T-cell (primary cell): Measurements from ENCODE around the gene DMRT1. TPM values are rescaled to one million over a fixed set of nuclear protein-coding genes. Genes with fewer than 3 reads are reported as not detected.
A peak's percentile ranks its signal among the peaks of the same experiment; 100 is the strongest.

Experiments
- ATAC-seq, 4 experiments: fragments of 200-7000 bp in 3 of 4; fragments of 150-1000 bp in 1 of 4; cut with Tn5 transposase; replicated peaks in 1 of 4; 1 replicate in 3 of 4; 2 replicates in 1 of 4; pipeline ENCODE4 v1.10.0; 2021; ENCODE audit warnings: moderate library complexity in 3 of 4, mild to moderate bottlenecking in 2 of 4, moderate number of reproducible peaks in 1 of 4
- CTCF ChIA-PET, 2 donors: fragments of 300-600 bp; sonication (Branson Sonifier 250); formaldehyde crosslinking; loops; one replicate each; lab custom pipeline; 2022; ENCODE audit warnings: antibody characterized with exemption in 2 of 2; lab: Charles Lee
- POLR2A ChIA-PET, 2 donors: fragments of 300-600 bp; sonication (Branson Sonifier 250); formaldehyde crosslinking; loops; one replicate each; lab custom pipeline; 2022; ENCODE audit warnings: antibody characterized with exemption in 2 of 2; lab: Charles Lee
- DNase-seq, 35 experiments: peaks; one replicate each; pipeline versions ENCODE4 v3.0.0 to v3.0.0-alpha.2; 2013 to 2023
- H3K27ac ChIP-seq: one replicate; pipeline ENCODE4 v1.5.1; 2013; ENCODE audit warnings: low read length
- H3K27me3 ChIP-seq, 2 experiments: replicated peaks in 1 of 2; 1 replicate in 1 of 2; 2 replicates in 1 of 2; pipeline versions ENCODE4 v1.6.1 to v1.7.0; 2013; ENCODE audit warnings: low read length in 1 of 2, mixed read lengths in 1 of 2; ENCODE audit not compliant: control insufficient read depth in 2 of 2, insufficient read depth in 2 of 2; ENCODE audit errors: extremely low read depth in 1 of 2
- H3K36me3 ChIP-seq, 2 donors: 1 replicate in 1 of 2; 2 replicates in 1 of 2; pipeline versions ENCODE4 v1.6.1 to v1.7.0; 2013; ENCODE audit warnings: low read length in 1 of 2; ENCODE audit not compliant: control insufficient read depth in 2 of 2, insufficient read depth in 1 of 2; ENCODE audit errors: extremely low read depth in 1 of 2
- H3K4me1 ChIP-seq, 2 experiments: 1 replicate in 1 of 2; 2 replicates in 1 of 2; pipeline versions ENCODE4 v1.6.1 to v1.7.0; 2013; ENCODE audit warnings: low read length in 2 of 2, mixed read lengths in 1 of 2; ENCODE audit not compliant: insufficient read depth in 2 of 2, control insufficient read depth in 1 of 2; ENCODE audit errors: extremely low read depth in 1 of 2
- H3K4me3 ChIP-seq, 2 donors: 1 replicate in 1 of 2; 2 replicates in 1 of 2; pipeline versions ENCODE4 v1.5.1 to v1.7.0; 2013; ENCODE audit warnings: mild to moderate bottlenecking in 2 of 2, low read length in 1 of 2, moderate library complexity in 1 of 2; ENCODE audit not compliant: control insufficient read depth in 1 of 2; ENCODE audit errors: extremely low read depth in 1 of 2
- H3K9me3 ChIP-seq: 2 replicates; pipeline ENCODE4 v1.7.0; 2013
- H3K27ac Mint-ChIP-seq, 2 donors: one replicate each; pipeline ENCODE4 v1.8.0; 2020 to 2021; ENCODE audit warnings: mild to moderate bottlenecking in 2 of 2, mixed read lengths in 2 of 2
- H3K27me3 Mint-ChIP-seq, 2 donors: one replicate each; pipeline ENCODE4 v1.8.0; 2021 to 2022; ENCODE audit warnings: mixed read lengths in 2 of 2
- H3K36me3 Mint-ChIP-seq: one replicate; pipeline ENCODE4 v1.8.0; 2021; ENCODE audit warnings: mixed read lengths
- H3K4me1 Mint-ChIP-seq, 3 donors: one replicate each; pipeline ENCODE4 v1.8.0; 2020 to 2022; ENCODE audit warnings: mixed read lengths in 3 of 3, mild to moderate bottlenecking in 1 of 3
- H3K4me3 Mint-ChIP-seq, 3 donors: one replicate each; pipeline ENCODE4 v1.8.0; 2020 to 2022; ENCODE audit warnings: mild to moderate bottlenecking in 3 of 3, mixed read lengths in 3 of 3, moderate library complexity in 3 of 3
- H3K9me3 Mint-ChIP-seq, 3 donors: one replicate each; pipeline ENCODE4 v1.8.0; 2020 to 2022; ENCODE audit warnings: mixed read lengths in 3 of 3
- WGBS: methylation state at CpG from one replicate; pipeline ENCODE4 v1.1.5; 2013; ENCODE audit warnings: missing lambda C conversion rate; ENCODE audit not compliant: insufficient coverage; 5-methylcytosine and 5-hydroxymethylcytosine counted together
- total RNA-seq, 35 experiments: library from RNA in 6 of 35; stranded (reverse) in 6 of 35; fragments of 120-200 nt in 1 of 35; gene quantifications; one replicate each; pipeline versions ENCODE4 v1.2.1 to v1.2.4 and lab custom pipeline; 2013 to 2026

The DMRT1 gene
- total RNA-seq, 5 donors from 2014 or later (not counting 1 experiment from before 2014, with no cell fraction given): not detected

DNA sequence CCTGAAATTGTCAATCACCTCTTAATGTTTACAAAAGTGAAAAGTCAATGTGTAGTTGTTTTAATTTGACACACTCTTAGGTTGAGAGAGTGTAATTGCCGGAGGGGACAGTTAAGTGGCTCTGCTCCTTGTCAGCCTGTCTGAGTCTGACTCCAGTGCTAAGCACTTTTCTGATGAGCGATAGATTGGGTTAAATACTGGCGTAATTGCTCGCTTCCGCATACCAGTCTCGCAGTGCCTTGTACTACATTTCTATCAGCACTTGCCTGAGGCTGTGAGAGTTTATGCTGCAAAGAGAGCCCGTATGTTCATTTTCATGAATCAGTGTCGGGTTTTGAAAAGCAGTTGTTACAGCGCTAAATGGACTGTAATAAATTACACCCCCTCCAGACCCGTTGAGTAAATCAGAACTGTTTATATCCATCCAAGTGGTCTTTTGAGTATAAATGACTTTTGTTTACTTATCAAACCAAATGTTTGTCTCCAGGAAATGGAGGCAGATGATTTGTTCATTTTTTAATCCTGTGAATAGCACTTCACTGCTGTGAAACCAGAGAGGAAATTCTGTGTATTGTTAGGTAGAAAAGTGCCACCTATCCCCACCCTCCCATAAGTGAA is 94.0 kb downstream of the DMRT1 start:
- ATAC-seq: no peak
- H3K4me1 ChIP-seq: no peaks in the 10 kb centered on the region
- no peak overlapping the region for H3K4me3 ChIP-seq
- H3K27ac ChIP-seq: no peak overlapping the region
- Mint-ChIP-seq H3K27me3 (peaks cover 51 to 58% of the 10 kb centered on the region in 2 donors), H3K4me1 (no peaks in the 10 kb centered on the region), H3K36me3 (no peaks in the 10 kb centered on the region), H3K9me3 (peaks cover 6 to 13% (median 10%) of the 10 kb centered on the region in 3 donors), H3K4me3 (no peak overlapping the region), H3K27ac (no peak overlapping the region)
- no peaks in the 10 kb centered on the region for H3K36me3 ChIP-seq
- ChIA-PET POLR2A (no interaction called here), CTCF (interaction anchor here (0.5 to 0.7 kb wide), 3 partner anchors 40 to 119 kb away, joined by 3 to 4 read pairs (median 3); no protein-coding TSS in a partner anchor)
- no peak for DNase-seq
- no peaks in the 10 kb centered on the region for H3K9me3 ChIP-seq
- peaks cover 3 to 9% of the 10 kb centered on the region in 2 experiments for H3K27me3 ChIP-seq
- WGBS: 90% methylated on average over 6 of the region's 10 CpGs

DNA sequence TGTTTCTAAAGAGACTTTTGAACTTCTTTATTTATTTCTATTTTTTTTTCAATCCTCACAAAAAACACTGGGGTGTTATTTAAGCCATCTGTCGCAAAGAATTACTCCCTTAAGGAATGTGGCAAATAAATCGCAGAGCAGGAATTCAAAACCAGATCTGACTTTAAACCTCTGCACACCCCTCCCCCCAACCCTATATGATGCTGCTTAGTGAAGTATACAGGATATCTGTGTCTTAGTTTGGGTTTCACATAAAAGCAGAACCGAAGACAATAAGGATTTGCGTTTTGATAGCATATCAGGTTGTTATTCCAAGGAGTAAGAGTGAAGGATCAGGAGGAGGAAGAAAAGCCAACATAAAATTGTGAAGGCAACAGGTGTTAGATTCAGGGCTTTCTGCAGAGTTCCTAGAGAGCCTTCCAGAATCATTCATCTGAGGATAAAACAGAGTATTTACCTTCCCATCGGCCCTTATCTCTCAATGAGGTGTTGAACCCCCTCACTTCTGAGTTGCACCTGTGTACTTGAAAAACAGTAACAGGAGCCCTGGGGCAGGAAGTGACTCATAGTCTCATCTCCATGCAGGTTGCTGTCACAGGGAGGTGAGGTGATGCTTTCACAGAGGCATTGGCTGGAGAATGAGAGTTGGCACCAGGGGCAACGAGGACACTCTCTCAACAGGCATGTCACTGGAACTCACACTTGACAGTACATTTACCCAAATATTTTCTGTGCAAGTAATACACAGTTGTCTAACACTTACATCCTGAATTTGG is 101.5 kb downstream of the DMRT1 start:
- DNase-seq (no peak), ATAC-seq (peak in 1 of 4 experiments; percentile 30)
- Mint-ChIP-seq H3K4me3 (no peak overlapping the region), H3K27me3 (peaks cover 50 to 51% of the 10 kb centered on the region in 2 donors), H3K4me1 (no peaks in the 10 kb centered on the region), H3K27ac (no peak overlapping the region), H3K9me3 (peaks cover 6 to 13% (median 8%) of the 10 kb centered on the region in 3 donors), H3K36me3 (no peaks in the 10 kb centered on the region)
- no CpG with 5 or more reads among the region's 6 CpGs for WGBS
- Histone ChIP-seq H3K4me3 (no peak overlapping the region), H3K4me1 (no peaks in the 10 kb centered on the region), H3K9me3 (no peaks in the 10 kb centered on the region), H3K36me3 (no peaks in the 10 kb centered on the region), H3K27ac (no peak overlapping the region), H3K27me3 (peaks cover 5 to 9% of the 10 kb centered on the region in 2 experiments)
- POLR2A ChIA-PET: no interaction called here
- CTCF ChIA-PET: no interaction called here

DNA sequence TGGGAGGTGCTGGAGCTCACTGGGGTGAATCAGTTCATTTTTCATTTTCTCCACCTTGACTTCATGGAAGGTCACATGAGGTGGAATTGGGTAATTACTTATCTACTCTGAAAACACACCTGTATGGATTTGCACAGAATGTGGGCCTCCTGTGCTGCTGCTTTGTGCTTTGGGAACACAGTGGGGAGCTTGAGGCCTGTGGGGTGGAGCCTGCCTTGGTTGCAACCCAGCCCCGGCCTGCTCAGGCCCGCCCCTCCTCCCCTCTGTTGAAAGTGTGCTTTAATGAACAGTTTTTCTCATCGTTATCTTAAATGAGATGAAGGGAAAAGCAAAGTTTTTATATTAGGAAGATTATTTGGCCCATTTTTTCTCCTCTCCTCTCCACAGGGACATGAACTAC is 106.5 kb downstream of the DMRT1 start:
- Histone ChIP-seq H3K27ac (no peak overlapping the region), H3K4me1 (no peaks in the 10 kb centered on the region), H3K27me3 (peaks cover 0 to 15% of the 10 kb centered on the region in 2 experiments), H3K9me3 (no peaks in the 10 kb centered on the region), H3K4me3 (no peak overlapping the region), H3K36me3 (no peaks in the 10 kb centered on the region)
- DNase-seq: no peak
- POLR2A ChIA-PET: no interaction called here
- no CpG with 5 or more reads among the region's 3 CpGs for WGBS
- H3K4me3 Mint-ChIP-seq: no peak overlapping the region
- CTCF ChIA-PET: no interaction called here
- H3K9me3 Mint-ChIP-seq: no peaks in the 10 kb centered on the region
- no peak overlapping the region for H3K27ac Mint-ChIP-seq
- H3K27me3 Mint-ChIP-seq: peaks cover 53 to 54% of the 10 kb centered on the region in 2 donors
- no peak for ATAC-seq
- no peaks in the 10 kb centered on the region for H3K4me1 Mint-ChIP-seq
- no peaks in the 10 kb centered on the region for H3K36me3 Mint-ChIP-seq

DNA sequence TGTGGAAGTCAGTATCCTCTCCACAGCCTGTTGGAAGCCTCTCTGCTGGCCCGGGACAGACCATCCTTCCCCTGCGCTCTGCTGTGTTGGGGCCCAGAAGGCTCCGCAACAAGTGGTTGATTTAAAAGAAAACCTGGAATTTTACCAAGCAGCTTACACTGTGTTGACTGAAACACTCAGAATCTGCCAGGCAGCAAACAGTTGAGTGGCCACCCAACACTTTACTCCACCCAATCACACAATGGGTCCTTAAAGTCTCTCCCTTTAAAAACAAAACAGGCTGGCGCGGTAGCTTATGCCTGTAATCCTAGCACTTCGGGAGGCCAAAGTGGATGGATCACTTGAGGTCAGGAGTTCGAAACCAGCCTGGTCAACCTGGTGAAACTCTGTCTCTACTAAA is 107.0 kb downstream of the DMRT1 start:
- no peaks in the 10 kb centered on the region for H3K36me3 Mint-ChIP-seq
- no peak overlapping the region for H3K4me3 ChIP-seq
- no peak overlapping the region for H3K4me3 Mint-ChIP-seq
- H3K4me1 Mint-ChIP-seq: no peaks in the 10 kb centered on the region
- peaks cover 48 to 54% of the 10 kb centered on the region in 2 donors for H3K27me3 Mint-ChIP-seq
- ChIA-PET CTCF (no interaction called here), POLR2A (no interaction called here)
- H3K36me3 ChIP-seq: no peaks in the 10 kb centered on the region
- ATAC-seq (no peak), DNase-seq (no peak)
- H3K9me3 ChIP-seq: no peaks in the 10 kb centered on the region
- H3K9me3 Mint-ChIP-seq: no peaks in the 10 kb centered on the region
- H3K27ac ChIP-seq: no peak overlapping the region
- peaks cover 1 to 16% of the 10 kb centered on the region in 2 experiments for H3K27me3 ChIP-seq
- 100% methylated on average over 1 of the region's 7 CpGs for WGBS
- H3K4me1 ChIP-seq: no peaks in the 10 kb centered on the region
- H3K27ac Mint-ChIP-seq: no peak overlapping the region

DNA sequence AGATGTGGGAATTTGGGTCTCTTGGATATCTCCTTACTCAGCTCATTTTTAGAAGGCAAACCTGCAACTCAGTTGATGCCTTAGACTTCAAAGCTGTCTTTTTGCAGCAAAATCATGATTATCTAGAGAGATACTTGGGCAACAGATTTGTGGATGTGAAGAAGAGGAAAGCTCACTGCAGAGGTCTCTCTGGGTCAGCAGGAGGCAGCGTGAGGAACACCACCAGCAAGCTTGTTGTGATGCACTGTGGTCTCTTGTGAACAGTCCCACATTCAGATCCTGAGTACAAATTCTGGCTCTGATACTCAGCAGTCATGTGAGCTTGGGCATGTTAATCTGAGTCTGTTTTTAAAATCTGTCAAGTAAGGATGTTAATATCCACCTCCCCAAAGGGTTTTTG is 108.6 kb downstream of the DMRT1 start:
- no peak overlapping the region for H3K4me3 Mint-ChIP-seq

DNA sequence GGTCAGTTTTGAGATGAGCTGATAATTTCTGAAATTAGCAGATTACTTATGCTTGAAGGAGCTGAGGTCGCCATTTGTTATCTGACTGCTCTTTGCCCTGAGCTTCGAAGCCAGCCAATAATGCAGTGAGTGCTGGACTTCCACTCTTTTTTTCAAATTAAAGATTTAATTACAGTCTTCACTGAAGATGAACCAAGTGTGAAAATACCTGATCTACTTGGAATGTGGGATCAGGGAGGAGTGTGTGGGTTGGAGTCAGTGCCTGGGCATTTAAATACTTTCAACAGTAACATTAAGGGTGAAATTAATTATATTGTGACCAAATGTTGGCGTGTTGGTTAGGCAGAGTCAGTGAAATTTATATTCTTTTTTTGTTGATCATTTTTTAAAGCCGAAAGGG is 111.0 kb downstream of the DMRT1 start:
- H3K4me1 Mint-ChIP-seq: no peaks in the 10 kb centered on the region
- H3K36me3 Mint-ChIP-seq: no peaks in the 10 kb centered on the region
- CTCF ChIA-PET: no interaction called here
- DNase-seq (no peak), ATAC-seq (no peak)
- no CpG with 5 or more reads among the region's 4 CpGs for WGBS
- Histone ChIP-seq H3K27ac (no peak overlapping the region), H3K4me3 (no peak overlapping the region), H3K36me3 (no peaks in the 10 kb centered on the region), H3K4me1 (no peaks in the 10 kb centered on the region), H3K9me3 (no peaks in the 10 kb centered on the region), H3K27me3 (peaks cover 8 to 17% of the 10 kb centered on the region in 2 experiments)
- POLR2A ChIA-PET: no interaction called here
- H3K4me3 Mint-ChIP-seq: no peak overlapping the region
- H3K9me3 Mint-ChIP-seq: no peaks in the 10 kb centered on the region
- H3K27ac Mint-ChIP-seq: no peak overlapping the region
- peaks cover 34% of the 10 kb centered on the region in 2 donors for H3K27me3 Mint-ChIP-seq

More for the DNA sequence above, 108.6 kb downstream of the DMRT1 start:
- Histone ChIP-seq H3K4me1 (no peaks in the 10 kb centered on the region), H3K27me3 (peaks cover 4 to 20% of the 10 kb centered on the region in 2 experiments), H3K27ac (no peak overlapping the region), H3K36me3 (no peaks in the 10 kb centered on the region), H3K4me3 (no peak overlapping the region), H3K9me3 (no peaks in the 10 kb centered on the region)
- Mint-ChIP-seq H3K36me3 (no peaks in the 10 kb centered on the region), H3K27me3 (peaks cover 44 to 47% of the 10 kb centered on the region in 2 donors), H3K27ac (no peak overlapping the region), H3K9me3 (no peaks in the 10 kb centered on the region), H3K4me1 (no peaks in the 10 kb centered on the region)
- 14% methylated on average over 1 of the region's 1 CpG for WGBS
- POLR2A ChIA-PET: no interaction called here
- CTCF ChIA-PET: no interaction called here
- ATAC-seq: no peak
- no peak for DNase-seq
